Tongue (tissue), 2 donors: ENCODE results near the gene SUCLG2. TPM values are rescaled to one million over a fixed set of nuclear protein-coding genes. Genes with fewer than 3 reads are reported as not detected.

Source experiments
- DNase-seq: peaks from one replicate; pipeline ENCODE4 v3.0.0-alpha.2; 2015
- total RNA-seq: library from RNA; depleted of rRNA; stranded (reverse); fragments of >200 nt; gene quantifications from one replicate; pipeline ENCODE4 v1.2.3, GENCODE V29; 2014

SUCLG2 gene
- total RNA-seq, 1 donor from 2014 or later: 56.4 TPM

DNA sequence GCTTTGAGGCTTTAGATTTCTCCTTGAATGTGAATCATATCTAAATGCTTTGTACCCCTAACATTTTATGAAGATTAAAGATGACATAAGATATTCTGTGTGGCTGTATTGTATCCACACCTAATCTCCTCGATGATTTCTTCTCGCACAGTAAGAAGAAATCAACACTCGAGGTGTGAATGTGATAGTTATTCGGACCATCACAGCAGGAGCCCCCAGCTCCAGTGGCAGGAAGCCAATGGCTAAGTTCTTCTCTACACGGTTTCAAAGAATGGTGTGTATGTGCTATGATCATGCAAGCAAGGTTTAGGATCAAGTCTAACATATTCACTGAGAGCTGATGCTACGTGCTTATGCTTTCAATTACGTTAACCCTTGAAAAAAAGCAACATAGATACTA is 271.0 kb downstream of the SUCLG2 start:
- no peak for DNase-seq

DNA sequence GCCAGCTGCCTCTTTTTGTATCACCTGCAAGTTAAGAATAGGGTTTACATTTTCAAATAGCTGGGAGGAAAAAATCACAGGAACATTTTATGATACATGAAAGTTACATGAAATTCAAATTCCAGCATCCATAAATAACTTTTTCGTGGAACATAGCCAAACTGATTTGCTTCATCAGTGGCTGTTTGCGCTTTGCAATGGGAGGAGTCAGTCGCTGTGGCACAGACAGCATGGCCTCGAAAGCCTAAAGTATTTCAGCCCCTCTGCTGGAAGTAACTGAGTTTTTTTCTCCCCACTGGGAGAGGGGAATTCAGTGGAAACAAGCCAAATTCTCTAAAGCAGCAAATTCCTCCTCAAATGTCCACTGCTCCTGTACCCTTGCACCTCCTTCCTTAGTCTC is 271.9 kb downstream of the SUCLG2 start:
- DNase-seq: peak; percentile 32

DNA sequence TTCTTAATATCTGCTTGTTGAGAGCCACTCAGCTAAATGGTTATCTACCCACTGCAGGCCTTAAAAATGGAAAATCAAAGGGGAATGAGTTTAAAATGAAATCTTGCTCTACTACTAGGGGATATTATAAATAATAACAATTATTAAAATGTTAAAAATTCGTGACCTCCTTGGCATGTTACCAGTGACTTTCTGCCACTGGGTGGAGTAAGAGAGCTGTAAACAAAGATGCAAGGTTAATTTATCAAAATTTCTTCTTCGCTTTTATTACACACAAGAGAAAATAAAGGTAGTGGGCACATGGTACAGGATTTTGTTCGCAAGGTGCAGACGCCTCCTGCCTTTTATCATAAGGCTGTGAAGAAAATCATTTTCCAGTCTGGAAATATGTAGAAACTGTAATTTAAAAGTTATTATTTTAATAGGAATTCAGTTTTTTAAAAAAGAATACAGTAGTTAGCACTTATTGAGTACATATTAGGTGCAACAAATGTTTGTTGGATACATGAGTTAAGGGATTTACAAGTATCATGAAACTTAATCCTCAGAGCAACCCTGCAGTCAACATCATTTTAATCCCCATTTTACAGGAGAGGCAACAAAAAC is 272.6 kb downstream of the SUCLG2 start:
- peak; percentile 50 for DNase-seq

DNA sequence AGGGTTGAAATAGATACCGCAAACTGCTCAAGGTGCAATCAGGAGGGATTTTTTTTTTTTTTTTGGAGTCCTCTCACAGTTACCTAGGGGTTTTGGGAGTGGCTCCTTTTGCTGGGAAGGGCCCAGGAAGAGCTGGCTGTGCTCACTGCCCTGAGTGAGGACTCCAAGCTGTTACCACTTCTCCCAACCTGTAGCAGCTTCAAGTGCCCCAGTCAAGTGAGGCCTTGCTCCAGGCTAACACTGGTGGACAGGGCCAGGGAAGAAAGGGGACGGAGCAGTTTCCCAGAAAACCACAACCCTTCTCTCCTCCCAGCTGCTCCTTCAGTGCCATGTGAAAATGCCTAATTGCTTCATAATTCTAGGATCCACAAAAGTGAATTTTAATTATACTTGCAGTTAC is 274.3 kb downstream of the SUCLG2 start:
- DNase-seq: no peak

DNA sequence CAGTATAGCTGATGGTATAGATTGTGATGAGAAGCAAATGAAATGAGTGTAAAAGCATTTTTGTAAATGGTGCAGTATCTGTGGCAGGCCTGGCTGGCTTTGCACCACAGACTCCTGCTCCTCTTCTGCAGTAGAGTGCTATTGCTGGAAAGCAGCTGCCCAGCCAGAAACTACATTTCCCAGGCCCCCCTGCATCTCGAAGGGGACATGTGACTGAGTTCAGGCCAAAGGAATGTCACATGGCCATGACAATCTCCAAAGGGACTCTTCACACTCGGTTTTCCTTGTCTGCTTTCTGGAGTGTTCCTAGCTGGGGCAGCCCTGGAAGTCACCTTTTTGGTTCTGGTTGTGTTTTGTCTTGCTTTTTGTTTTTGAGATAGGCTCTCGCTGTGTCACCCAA is 277.1 kb downstream of the SUCLG2 start:
- no peak for DNase-seq

DNA sequence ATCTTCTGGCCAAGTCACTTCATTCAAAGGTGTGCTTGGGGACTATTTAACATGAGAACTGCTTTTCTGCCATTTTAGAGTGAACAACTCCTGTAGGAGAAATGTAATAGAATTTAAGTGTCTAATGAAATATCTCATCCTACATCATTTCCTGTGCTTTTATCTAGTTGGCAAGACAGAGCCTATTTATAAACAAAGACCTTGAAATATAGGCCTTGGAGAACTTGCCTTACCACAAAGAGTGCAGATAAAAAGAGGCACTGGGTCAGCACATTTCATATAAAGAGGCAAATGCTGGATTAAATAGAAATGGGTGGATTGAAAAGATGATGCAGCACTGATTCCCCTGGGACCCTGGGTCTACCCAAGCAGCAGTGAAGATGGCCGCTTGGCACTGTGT is 278.0 kb downstream of the SUCLG2 start:
- DNase-seq: no peak

DNA sequence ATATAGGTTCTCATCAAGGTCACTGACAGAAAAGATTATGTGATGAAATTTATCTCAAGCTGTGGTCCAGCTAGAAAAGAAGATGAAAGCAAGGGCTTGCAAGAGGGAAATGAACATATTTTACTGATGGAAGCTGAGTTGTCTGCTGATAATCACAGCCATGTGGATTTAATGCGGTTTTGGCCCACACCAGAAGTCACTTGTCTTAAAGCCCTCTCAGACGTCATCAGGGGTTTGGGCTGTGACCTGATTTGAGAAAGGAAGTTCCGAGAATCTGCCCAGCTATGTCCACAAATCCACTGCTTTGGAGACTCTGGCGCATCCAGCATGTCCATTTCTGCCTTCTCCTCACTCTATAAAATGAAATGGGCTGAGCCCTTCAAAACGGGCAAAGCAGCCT is 278.4 kb downstream of the SUCLG2 start:
- DNase-seq: no peak

DNA sequence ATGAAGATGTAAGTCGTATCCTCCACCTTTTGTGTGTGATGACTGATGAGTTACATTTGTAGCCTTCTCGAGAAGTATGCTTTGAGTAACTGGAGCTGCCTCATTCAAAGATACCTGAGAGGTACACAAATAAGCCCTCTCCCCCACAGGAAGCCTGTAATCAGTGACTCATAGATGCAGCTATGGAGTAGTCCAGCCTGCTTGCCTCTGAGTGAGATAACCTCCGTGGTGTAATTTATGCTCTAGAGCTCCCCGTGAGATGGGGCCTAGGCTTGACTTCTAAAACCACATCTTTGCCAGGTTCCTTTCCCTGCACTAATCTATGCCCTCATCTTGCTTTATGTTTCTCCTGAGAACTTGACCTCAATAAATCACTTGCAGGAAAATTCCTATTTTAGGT is 291.7 kb downstream of the SUCLG2 start:
- no peak for DNase-seq

DNA sequence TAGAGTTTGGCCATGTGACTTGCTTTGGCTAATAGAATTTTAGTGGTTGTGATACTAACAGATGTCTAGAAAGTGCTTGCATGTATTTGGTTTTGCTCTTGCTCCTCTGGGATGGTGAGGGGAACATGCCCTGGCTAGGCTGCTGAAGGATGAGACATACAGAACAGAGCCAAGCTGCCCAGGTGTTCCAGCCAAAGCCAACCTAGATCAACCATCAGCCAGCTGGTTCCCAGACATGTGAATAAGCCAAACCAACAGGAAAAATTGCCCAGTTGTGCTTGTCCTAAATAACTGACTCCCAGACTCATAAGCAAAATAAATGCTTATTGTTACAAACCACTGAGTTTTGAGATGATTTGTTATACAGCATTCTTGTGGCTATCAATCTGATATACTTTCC is 292.6 kb downstream of the SUCLG2 start:
- DNase-seq: no peak

DNA sequence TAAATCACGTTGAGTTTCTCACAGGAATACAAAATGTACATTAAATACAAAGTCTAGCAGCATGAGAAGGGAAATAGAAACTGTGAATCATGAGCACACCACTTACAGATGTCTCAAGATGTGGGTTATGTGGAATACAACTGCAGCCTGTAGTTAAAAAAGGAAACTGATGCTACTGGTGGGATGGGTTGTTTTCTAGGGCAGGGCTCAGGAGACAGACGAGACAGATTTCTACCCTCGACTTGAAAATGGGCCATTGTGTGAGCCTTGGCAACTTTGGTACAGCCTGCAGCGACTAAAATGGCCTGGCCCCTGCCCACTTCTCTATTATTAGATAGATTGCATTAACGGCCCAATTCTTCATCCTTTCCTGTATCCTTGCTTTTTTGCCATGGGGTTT is 293.1 kb downstream of the SUCLG2 start:
- DNase-seq: no peak

DNA sequence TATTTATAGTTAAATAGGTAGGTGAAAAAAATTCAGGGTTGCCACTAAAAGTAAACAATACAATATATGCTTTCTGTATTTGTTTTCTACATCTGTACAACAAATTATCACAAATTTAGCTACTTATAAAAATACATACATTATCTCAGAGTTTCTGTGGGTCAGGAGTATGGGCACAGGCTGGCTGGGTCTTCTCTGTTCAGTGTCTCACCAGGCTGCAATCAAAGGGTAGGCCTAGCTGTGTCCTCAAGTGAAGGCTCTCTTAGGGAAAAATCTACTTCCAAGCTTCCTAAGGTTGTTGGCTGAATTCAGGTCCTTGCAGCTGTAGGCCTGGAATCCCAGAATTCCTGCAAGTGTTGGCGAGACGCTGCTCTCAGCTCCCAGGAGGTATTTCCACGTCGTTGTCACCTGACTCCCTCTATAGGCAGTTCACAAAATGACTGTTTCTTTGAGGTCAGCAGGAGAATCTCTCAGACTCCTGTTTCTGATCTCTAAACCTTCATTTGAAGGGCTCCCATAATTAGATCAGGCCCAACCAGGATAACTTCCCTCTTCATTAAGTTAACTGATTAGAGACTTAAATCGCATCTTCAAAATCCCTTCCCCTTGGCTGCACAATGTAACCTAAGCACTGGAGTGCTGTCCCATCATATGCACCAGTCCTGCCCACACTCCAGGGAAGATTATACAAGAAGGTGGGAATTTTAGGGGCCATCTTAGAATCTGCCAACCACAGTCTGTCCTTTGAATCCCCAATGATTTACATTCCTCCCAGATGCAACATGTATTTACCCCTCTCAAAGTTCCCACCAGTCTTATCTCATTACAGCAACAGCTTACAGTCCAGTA is 296.6 kb downstream of the SUCLG2 start:
- peak; percentile 48 for DNase-seq

DNA sequence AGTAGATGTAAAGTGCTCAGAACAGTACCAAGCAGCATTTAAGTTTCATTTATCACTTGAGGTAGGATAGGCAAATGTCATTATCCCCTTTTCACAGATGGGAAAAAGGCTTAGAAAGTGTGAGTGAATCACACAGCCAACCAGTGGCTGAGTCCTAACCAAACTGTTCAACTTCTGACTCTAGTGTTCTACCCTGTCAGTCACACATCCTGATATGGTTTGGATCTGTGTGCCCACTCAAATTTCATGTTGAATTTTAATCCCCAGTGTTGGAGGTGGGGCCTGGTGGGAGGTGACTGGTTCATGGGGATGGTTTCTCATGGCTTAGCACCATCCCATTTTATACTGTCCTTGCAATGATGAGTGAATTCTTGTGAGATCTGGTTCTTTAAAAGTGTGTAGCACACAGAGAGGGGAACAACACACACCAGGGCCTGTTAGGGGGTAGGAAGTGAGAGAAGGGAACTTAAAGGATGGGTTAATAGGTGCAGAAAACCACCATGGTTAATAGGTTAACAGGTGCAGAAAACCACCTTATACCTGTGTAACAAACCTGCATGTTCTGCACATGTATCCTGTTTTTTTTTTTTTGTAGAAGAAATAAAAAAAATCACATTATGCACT is 304.7 kb downstream of the SUCLG2 start:
- DNase-seq: no peak

DNA sequence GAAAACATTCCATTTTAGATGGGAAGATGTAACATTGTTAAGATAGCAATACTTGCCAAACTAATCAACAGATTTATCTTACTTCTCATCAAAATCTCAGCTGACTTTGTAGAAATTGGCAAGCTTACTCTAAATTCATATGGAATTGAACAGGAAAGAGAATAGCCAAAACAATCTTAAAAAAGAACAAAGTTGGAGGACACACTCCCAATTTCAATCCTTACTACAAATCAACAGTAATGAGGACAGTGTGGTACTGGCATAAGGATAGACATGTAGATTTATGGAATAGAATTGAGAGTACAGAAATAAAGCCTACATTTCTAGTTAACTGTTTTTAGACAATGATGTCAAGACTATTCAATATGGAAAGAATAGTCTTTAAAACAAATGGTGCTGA is 308.3 kb downstream of the SUCLG2 start:
- DNase-seq: no peak

DNA sequence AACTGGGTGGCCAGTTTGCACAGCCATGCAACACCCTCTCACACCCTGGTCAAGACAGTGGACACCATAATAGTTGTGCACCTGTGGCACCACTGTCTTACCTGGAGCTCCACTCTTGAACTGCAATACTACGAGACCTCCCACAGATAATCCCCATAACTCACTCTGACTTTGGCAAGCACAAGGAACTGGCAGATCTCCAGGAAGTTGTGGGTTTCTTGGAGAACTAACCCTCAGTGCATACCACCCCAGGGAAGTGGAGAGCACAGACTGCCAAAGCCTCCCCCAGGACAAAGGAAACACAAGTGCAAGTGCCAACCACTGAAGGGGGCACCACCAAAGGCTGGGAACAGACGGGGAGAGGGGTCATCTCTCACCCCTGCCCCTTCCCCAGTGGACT is 318.6 kb downstream of the SUCLG2 start:
- no peak for DNase-seq

DNA sequence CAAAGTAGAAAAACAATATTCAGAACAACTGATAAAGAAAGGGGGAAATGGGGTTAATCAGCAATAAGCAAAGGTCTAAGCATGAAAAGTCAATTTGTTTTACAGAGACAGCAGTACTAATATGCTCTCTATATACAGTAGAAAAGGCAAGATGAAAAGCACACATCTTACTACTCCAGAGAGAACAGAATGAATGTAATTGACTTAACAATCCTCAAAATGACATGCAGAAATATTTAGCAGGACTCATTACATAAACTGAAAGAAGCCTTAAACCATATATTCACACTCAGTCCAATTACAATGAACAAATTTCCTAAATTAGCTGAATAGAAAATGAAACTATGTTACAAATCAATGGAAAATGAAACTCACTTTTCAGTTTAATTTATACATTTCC is 319.8 kb downstream of the SUCLG2 start:
- no peak for DNase-seq

DNA sequence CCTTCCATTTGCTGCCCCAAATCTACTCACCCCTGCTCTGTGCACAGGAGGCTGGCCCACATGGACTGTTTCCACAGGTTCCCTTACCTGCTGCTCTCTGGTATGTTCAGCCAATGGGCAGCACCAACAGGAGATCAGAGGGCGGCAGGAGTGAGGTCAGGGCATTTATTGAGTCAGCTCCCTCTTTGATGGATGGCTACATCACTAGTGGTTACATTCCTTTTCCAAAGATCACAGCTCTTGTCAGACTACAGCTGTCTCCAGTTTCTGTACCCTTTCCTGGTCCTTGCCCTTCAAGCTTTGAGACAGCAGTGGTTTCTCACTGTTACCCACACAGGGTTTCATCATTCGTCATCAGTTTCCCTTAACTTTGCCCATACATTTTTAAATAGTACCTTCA is 325.1 kb downstream of the SUCLG2 start:
- DNase-seq: no peak

DNA sequence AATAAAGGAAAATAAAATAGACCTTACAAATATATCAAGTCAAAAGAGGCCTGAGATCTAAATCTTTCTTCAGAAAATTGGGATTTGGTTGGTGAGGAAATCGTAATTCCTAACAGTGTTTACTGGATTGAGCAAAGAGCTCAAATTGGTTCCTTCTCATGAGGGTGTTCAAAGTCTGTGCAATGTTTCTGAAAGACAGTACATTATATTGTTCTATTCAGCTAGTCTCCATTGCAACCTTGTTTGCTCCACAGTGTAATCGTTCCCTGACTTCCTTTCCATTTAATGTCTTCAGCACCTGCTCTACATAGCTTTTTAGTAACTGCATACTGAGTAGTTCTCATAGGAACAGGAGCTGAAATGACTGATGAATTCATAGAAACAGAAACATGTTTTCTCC is 326.8 kb downstream of the SUCLG2 start:
- no peak for DNase-seq

DNA sequence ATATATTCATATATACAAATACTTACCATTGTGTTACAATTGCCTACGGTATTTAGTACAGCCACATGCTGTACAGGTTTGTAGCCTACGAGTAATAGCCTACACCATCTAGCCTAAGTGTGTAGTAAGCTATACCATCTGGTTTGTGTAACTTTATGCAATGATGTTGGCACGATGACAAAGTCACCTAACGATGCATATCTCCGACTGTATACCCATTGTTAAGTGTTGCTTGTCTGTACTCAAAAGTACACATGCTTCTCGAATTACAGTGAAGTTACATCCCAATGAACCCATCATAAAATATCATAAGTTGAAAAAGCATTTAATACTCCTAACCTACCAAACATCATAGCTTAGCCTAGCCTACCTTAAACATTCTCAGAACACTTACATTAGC is 329.2 kb downstream of the SUCLG2 start:
- no peak for DNase-seq
